Erythroblast (primary cell): ENCODE data around the gene PIP4K2C.

Source experiments
- GATA1 ChIP-seq: IDR thresholded peaks from 2 replicates; pipeline ENCODE4 v1.6.1; 2011; ENCODE audit warnings: low read depth, mild to moderate bottlenecking, control low read depth, low read length, moderate library complexity
- POLR2A ChIP-seq: IDR thresholded peaks from 2 replicates; pipeline ENCODE4 v1.6.1; 2011; ENCODE audit warnings: mild to moderate bottlenecking, low read length

- no peak for TF ChIP-seq POLR2A
- TF ChIP-seq GATA1: no peak
Measured at GRCh38 chr12:57591782-57592325, 862 bp downstream of the PIP4K2C start.
